ENCODE measurements around the gene PHF13. TPM values are rescaled to one million over a fixed set of nuclear protein-coding genes. Genes with fewer than 3 reads are reported as not detected.

PHF13 gene
- total and polyA plus RNA-seq, 11 donors, result 2.9 to 11.2 (median 7.8) TPM

- no peak for TF ChIP-seq CTCF (IDR thresholded peaks at IDR 0.05)
- no peak for TF ChIP-seq POLR2A (IDR thresholded peaks at IDR 0.05)
Measured at GRCh38 chr1:6592441-6592840, 21.1 kb upstream of the PHF13 start.

GRCh38 chr1:6592865-6593593 is 20.5 kb upstream of the PHF13 start:
- intact Hi-C loops (cut with DNase I), result no loop called here
- TF ChIP-seq CTCF (IDR thresholded peaks at IDR 0.05), result no peak
- ATAC-seq, result no peak
- no peak for DNase-seq
- 89 to 91% (median 91%) methylated on average over 20 to 38 of the region's 38 CpGs for WGBS, 4 donors
- H3K4me3 ChIP-seq, result no peak overlapping the region
- H3K4me1 ChIP-seq, result peaks cover 0 to 97% (median 55%) of the 10 kb centered on the region in 12 donors
- H3K9me3 ChIP-seq, result no peaks in the 10 kb centered on the region
- peaks cover 0 to 99% (median 93%) of the 10 kb centered on the region in 9 donors for H3K36me3 ChIP-seq
- H3K27me3 ChIP-seq, result no peaks in the 10 kb centered on the region
- H3K27ac ChIP-seq, result peak overlapping the region in 6 of 12 donors; percentile 17 to 68 (median 48)

More at GRCh38 chr1:6592441-6592840, 21.1 kb upstream of the PHF13 start:
- ATAC-seq (peak in 2 of 4 donors; percentile 38 to 41), DNase-seq (peak in 1 of 5 donors; percentile 50)
- Histone ChIP-seq H3K36me3 (peaks cover 0 to 99% (median 92%) of the 10 kb centered on the region in 9 donors), H3K9me3 (no peaks in the 10 kb centered on the region), H3K4me3 (no peak overlapping the region), H3K4me1 (peaks cover 0 to 97% (median 54%) of the 10 kb centered on the region in 12 donors), H3K27me3 (no peaks in the 10 kb centered on the region), H3K27ac (peak overlapping the region in 7 of 12 donors; percentile 4 to 68 (median 36))
- intact Hi-C loops (cut with DNase I), result no loop called here
- 30 to 70% (median 42%) methylated on average over 5 of the region's 5 CpGs for WGBS, 4 donors

GRCh38 chr1:6593810-6594209 is 19.7 kb upstream of the PHF13 start:
- TF ChIP-seq POLR2A (IDR thresholded peaks at IDR 0.05), result no peak
- no peak for TF ChIP-seq CTCF (IDR thresholded peaks at IDR 0.05)
- DNase-seq (no peak), ATAC-seq (no peak)
- Histone ChIP-seq H3K4me1 (peaks cover 0 to 97% (median 57%) of the 10 kb centered on the region in 12 donors), H3K36me3 (peaks cover 0 to 99% (median 93%) of the 10 kb centered on the region in 9 donors), H3K4me3 (no peak overlapping the region), H3K27ac (no peak overlapping the region), H3K9me3 (no peaks in the 10 kb centered on the region), H3K27me3 (no peaks in the 10 kb centered on the region)
- intact Hi-C loops (cut with DNase I), result no loop called here
- 92 to 96% (median 94%) methylated on average over 7 to 15 of the region's 15 CpGs for WGBS, 4 donors

GRCh38 chr1:6594977-6595740 is 18.4 kb upstream of the PHF13 start:
- H3K9me3 ChIP-seq, result no peaks in the 10 kb centered on the region
- TF ChIP-seq CTCF (IDR thresholded peaks at IDR 0.05), result no peak
- TF ChIP-seq POLR2A (IDR thresholded peaks at IDR 0.05), result no peak
- H3K27ac ChIP-seq, result peak overlapping the region in 1 of 12 donors; percentile 98
- WGBS, 4 donors, result 84 to 94% (median 90%) methylated on average over 4 to 11 of the region's 11 CpGs
- H3K27me3 ChIP-seq, result no peaks in the 10 kb centered on the region
- intact Hi-C loops (cut with DNase I), result no loop called here
- H3K4me1 ChIP-seq, result peaks cover 6 to 97% (median 61%) of the 10 kb centered on the region in 12 donors
- DNase-seq (no peak), ATAC-seq (no peak)
- H3K36me3 ChIP-seq, result peaks cover 0 to 92% (median 84%) of the 10 kb centered on the region in 9 donors
- H3K4me3 ChIP-seq, result no peak overlapping the region

Data from heart left ventricle (tissue), 16 donors.